A549 (cell line): ENCODE measurements around the gene GMPPB. TPM values are rescaled to one million over a fixed set of nuclear protein-coding genes. Genes with fewer than 3 reads are reported as not detected.

ENCODE experiments used
- ATAC-seq, 2 experiments: fragments of 200-7000 bp in 1 of 2; fragments of >200 bp in 1 of 2; cut with Nextera tagmentation in 1 of 2; cut with Tn5 transposase in 1 of 2; 3 replicates each; pipeline versions ENCODE4 v1.8.0 to v1.9.1; 2018 to 2020; ENCODE audit warnings: mild to moderate bottlenecking in 1 of 2, moderate library complexity in 1 of 2
- CTCF ChIA-PET: fragments of 300-600 bp; sonication (Branson Sonifier 250); formaldehyde crosslinking; extraction: SDS; loops from one replicate; lab custom pipeline; 2021; ENCODE audit warnings: antibody characterized with exemption, inconsistent platforms; lab: Yijun Ruan, JAX
- POLR2A ChIA-PET: fragments of 350-600 bp; formaldehyde crosslinking; extraction: SDS; loops from one replicate; lab custom pipeline; 2021; ENCODE audit warnings: antibody characterized with exemption, inconsistent platforms; lab: Yijun Ruan, JAX
- DNase-seq, 2 experiments: peaks; one replicate each; pipeline versions ENCODE4 v3.0.0 to v3.0.0-alpha.2; 2011 to 2016; ENCODE audit warnings: low read depth in 1 of 2, low spot score in 1 of 2
- FAIRE-seq: peaks from 2 replicates; lab custom pipeline; 2011; peaks lifted over from hg19 to GRCh38; lab: Jason Lieb, UNC
- H3K27ac ChIP-seq, 2 experiments: fragments of >200 bp; sonication (Bioruptor Twin); formaldehyde crosslinking; 3 replicates each; pipeline ENCODE4 v1.5.1; 2016 to 2017
- H3K4me1 ChIP-seq: fragments of >200 bp; sonication (Bioruptor Twin); formaldehyde crosslinking; 3 replicates; pipeline ENCODE4 v1.6.1; 2016
- H3K4me2 ChIP-seq: fragments of >200 bp; sonication (Bioruptor Twin); formaldehyde crosslinking; 3 replicates; pipeline ENCODE4 v1.6.1; 2016
- H3K4me3 ChIP-seq: fragments of >200 bp; sonication (Bioruptor Twin); formaldehyde crosslinking; 3 replicates; pipeline ENCODE4 v1.5.1; 2016
- H3K9me3 ChIP-seq: fragments of >200 bp; sonication (Bioruptor Twin); formaldehyde crosslinking; 3 replicates; pipeline ENCODE4 v1.6.1; 2016
- BHLHE40 ChIP-seq: IDR thresholded peaks from 2 replicates; pipeline ENCODE4 v1.6.1; 2012; ENCODE audit warnings: low read depth, low read length, inconsistent platforms
- CBX8 ChIP-seq: fragments of 200-600 bp; sonication (generic); IDR thresholded peaks from 2 replicates; pipeline ENCODE4 v1.6.1; 2016
- EHF ChIP-seq: fragments of 250-450 bp; sonication (Bioruptor Pico); IDR thresholded peaks from 2 replicates; pipeline ENCODE4 v1.5.0; 2020; ENCODE audit warnings: mild to moderate bottlenecking
- EHMT2 ChIP-seq: fragments of 200-600 bp; sonication (generic); IDR thresholded peaks from 2 replicates; pipeline ENCODE4 v1.6.1; 2016; ENCODE audit warnings: antibody characterized with exemption, low read depth, mild to moderate bottlenecking, moderate library complexity
- FOSL2 ChIP-seq, 2 experiments: fragments of 450-650 bp in 1 of 2; fragments of >200 bp in 1 of 2; sonication (Bioruptor Twin) in 1 of 2; formaldehyde crosslinking; IDR thresholded peaks; 2 replicates each; pipeline versions ENCODE4 v1.5.0 to v1.6.1; 2016 to 2020; ENCODE audit warnings: mild to moderate bottlenecking in 1 of 2, moderate library complexity in 1 of 2
- FOXS1 ChIP-seq: fragments of 250-450 bp; sonication (Bioruptor Pico); IDR thresholded peaks from 2 replicates; pipeline ENCODE4 v1.5.0; 2020; ENCODE audit warnings: mild to moderate bottlenecking, moderate library complexity
- GATA3 ChIP-seq: IDR thresholded peaks from 2 replicates; pipeline ENCODE4 v1.6.1; 2012; ENCODE audit warnings: borderline replicate concordance
- HMGXB4 ChIP-seq: fragments of 250-450 bp; sonication (Bioruptor Pico); IDR thresholded peaks from 2 replicates; pipeline ENCODE4 v1.5.0; 2021; ENCODE audit warnings: mild to moderate bottlenecking, moderate library complexity, borderline replicate concordance
- HOXB5 ChIP-seq: fragments of 250-450 bp; sonication (Bioruptor Pico); IDR thresholded peaks from 2 replicates; pipeline ENCODE4 v1.5.0; 2020; ENCODE audit warnings: mild to moderate bottlenecking, moderate library complexity
- JUN ChIP-seq, 2 experiments: fragments of >200 bp; sonication (Bioruptor Twin); formaldehyde crosslinking; IDR thresholded peaks; 2 replicates in 1 of 2; 3 replicates in 1 of 2; pipeline ENCODE4 v1.6.1; 2016 to 2017
- MYC ChIP-seq: IDR thresholded peaks from 2 replicates; pipeline ENCODE4 v1.6.1; 2012; ENCODE audit warnings: mild to moderate bottlenecking, inconsistent platforms, low read length, improper control_type of control experiment, borderline replicate concordance
- NR3C1 ChIP-seq: fragments of >200 bp; sonication (Bioruptor Twin); formaldehyde crosslinking; IDR thresholded peaks from 3 replicates; pipeline ENCODE4 v1.6.1; 2017
- PHF8 ChIP-seq: fragments of 200-600 bp; sonication (generic); IDR thresholded peaks from 2 replicates; pipeline ENCODE4 v1.6.1; 2016; ENCODE audit warnings: low read depth, mild to moderate bottlenecking, antibody characterized with exemption, moderate library complexity, borderline replicate concordance
- RARB ChIP-seq: fragments of 250-450 bp; sonication (Bioruptor Pico); IDR thresholded peaks from 2 replicates; pipeline ENCODE4 v1.8.0; 2021; ENCODE audit warnings: mild to moderate bottlenecking, moderate library complexity
- SMC3 ChIP-seq: fragments of >200 bp; sonication (Bioruptor Twin); formaldehyde crosslinking; IDR thresholded peaks from 3 replicates; pipeline ENCODE4 v1.6.1; 2018; ENCODE audit warnings: inconsistent platforms
- SREBF2 ChIP-seq: fragments of 450-650 bp; IDR thresholded peaks from 2 replicates; pipeline ENCODE4 v1.6.1; 2014; ENCODE audit warnings: mild to moderate bottlenecking, moderate library complexity
- TP53 ChIP-seq: fragments of 250-450 bp; sonication (Bioruptor Pico); IDR thresholded peaks from 2 replicates; pipeline ENCODE4 v1.5.0; 2021; ENCODE audit warnings: mild to moderate bottlenecking, moderate library complexity
- USF2 ChIP-seq: fragments of 450-650 bp; IDR thresholded peaks from 2 replicates; pipeline ENCODE4 v1.6.1; 2014; ENCODE audit warnings: antibody characterized with exemption
- WGBS: methylation state at CpG from one replicate; pipeline ENCODE4 v1.1.6; 2017; ENCODE audit errors: missing lambda C conversion rate; 5-methylcytosine and 5-hydroxymethylcytosine counted together
- polyA plus RNA-seq, 4 experiments: library from polyadenylated mRNA; depleted of rRNA in 3 of 4; stranded (reverse); fragments of >200 nt; fragmentation: RNase III in 1 of 4; extraction: RNeasy Plus Mini Kit Qiagen cat#74134 plus additional on column Dnase treatment in 1 of 4; gene quantifications; 2 replicates in 3 of 4; 3 replicates in 1 of 4; pipeline ENCODE4 v1.2.3, GENCODE V29; 2011 to 2017
- TF ChIP-seq, protein P1 (sequence below): fragments of 150-350 bp; IDR thresholded peaks from 2 replicates; pipeline ENCODE4 v1.6.1; 2014; ENCODE audit warnings: low read depth, mild to moderate bottlenecking, low read length

Gene GMPPB
- polyA plus RNA-seq, 2 of the 4 experiments (the other 2 are of a cell fraction) = 12.9 to 24.1 TPM

- no peak overlapping the region for H3K27ac ChIP-seq
- no peak overlapping the region for H3K4me3 ChIP-seq
- FAIRE-seq = no peak
- CTCF ChIA-PET = interaction anchor here (0.5 to 5.0 kb wide), 13 partner anchors 9 to 227 kb away, joined by 3 to 44 read pairs (median 5); partner anchors contain the start of genes AMIGO3 and MON1A
- ATAC-seq = no peak
- no peak for DNase-seq
- no peaks in the 10 kb centered on the region for H3K4me1 ChIP-seq
- H3K9me3 ChIP-seq = no peaks in the 10 kb centered on the region
- POLR2A ChIA-PET = no interaction called here
- no peak for TF ChIP-seq HMGXB4 (CRISPR knock-in tag)
- TF ChIP-seq FOSL2 (IDR thresholded peaks at IDR 0.05) = no peak
- TF ChIP-seq FOSL2 (CRISPR knock-in tag; IDR thresholded peaks at IDR 0.05) = no peak
- TF ChIP-seq NR3C1 = no peak
- H3K4me2 ChIP-seq = no peak overlapping the region
- 65% methylated on average over 8 of the region's 11 CpGs for WGBS
These were observed 21.1 kb downstream of the GMPPB start for GRCh38 chr3:49702672-49703071.

DNA sequence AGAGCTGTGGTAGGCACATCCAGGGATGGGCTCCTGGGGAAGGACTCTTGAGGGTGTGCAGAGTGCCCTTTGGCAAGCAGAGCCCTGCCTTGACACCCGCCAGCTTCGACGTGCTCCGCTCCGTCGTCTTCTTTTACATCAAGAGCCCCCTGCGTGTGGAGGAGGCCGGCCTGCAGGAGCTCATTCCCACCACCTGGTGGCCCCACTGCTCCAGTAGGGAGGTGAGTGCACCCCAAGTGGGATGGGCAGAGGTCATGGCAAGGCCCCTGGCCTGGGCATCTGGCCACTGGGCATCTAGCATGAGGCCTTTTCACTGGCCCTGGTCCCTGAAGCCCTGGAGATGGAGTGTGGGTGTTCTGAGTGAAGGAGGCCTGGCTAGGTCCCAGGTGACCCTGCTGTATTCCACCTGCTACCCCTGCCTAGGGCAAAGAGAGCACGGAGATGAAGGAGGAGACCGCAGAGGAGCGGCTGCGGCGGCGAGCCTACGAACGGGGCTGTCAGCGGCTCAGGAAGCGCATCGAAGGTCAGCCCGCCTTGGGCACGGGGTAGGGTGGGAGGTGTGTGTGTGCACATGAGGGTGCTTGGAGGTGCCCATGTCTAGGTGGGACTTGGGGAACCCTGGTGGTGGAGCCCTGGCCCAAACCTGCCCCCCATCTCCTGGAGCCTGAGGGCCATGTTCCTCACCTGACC lies 22.2 kb downstream of the GMPPB start:
- FAIRE-seq = no peak
- no peak for DNase-seq
- WGBS = 87% methylated on average over 21 of the region's 21 CpGs
- TF ChIP-seq BHLHE40 (no peak), SMC3 (no peak), TP53 (CRISPR knock-in tag) (no peak), EHF (CRISPR knock-in tag) (no peak), SREBF2 (no peak), USF2 (no peak), GATA3 (no peak), JUN (IDR thresholded peaks at IDR 0.05) (no peak), MYC (no peak), CBX8 (no peak), EHMT2 (no peak)
- TF ChIP-seq, protein P1, sequence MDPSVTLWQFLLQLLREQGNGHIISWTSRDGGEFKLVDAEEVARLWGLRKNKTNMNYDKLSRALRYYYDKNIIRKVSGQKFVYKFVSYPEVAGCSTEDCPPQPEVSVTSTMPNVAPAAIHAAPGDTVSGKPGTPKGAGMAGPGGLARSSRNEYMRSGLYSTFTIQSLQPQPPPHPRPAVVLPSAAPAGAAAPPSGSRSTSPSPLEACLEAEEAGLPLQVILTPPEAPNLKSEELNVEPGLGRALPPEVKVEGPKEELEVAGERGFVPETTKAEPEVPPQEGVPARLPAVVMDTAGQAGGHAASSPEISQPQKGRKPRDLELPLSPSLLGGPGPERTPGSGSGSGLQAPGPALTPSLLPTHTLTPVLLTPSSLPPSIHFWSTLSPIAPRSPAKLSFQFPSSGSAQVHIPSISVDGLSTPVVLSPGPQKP = no peak
- no peaks in the 10 kb centered on the region for H3K4me1 ChIP-seq
- H3K27ac ChIP-seq = no peak overlapping the region
- POLR2A ChIA-PET = no interaction called here
- CTCF ChIA-PET = interaction anchor here (0.5 to 5.0 kb wide), 15 partner anchors 10 to 205 kb away, joined by 3 to 44 read pairs (median 5); partner anchors contain the start of gene AMIGO3
- ATAC-seq = peak in 1 of 2 experiments; percentile 60; a peak in 3 of 6 replicates
- no peak overlapping the region for H3K4me3 ChIP-seq
- no peak overlapping the region for H3K4me2 ChIP-seq
- no peaks in the 10 kb centered on the region for H3K9me3 ChIP-seq

- DNase-seq = no peak
- TF ChIP-seq RARB (CRISPR knock-in tag) = no peak
- no peak for TF ChIP-seq PHF8
- TF ChIP-seq FOSL2 (IDR thresholded peaks at IDR 0.05) = no peak
- no peak for TF ChIP-seq FOSL2 (CRISPR knock-in tag; IDR thresholded peaks at IDR 0.05)
- TF ChIP-seq FOXS1 (CRISPR knock-in tag) = no peak
- no peak for TF ChIP-seq HOXB5 (CRISPR knock-in tag)
- no peaks in the 10 kb centered on the region for H3K4me1 ChIP-seq
- no peak overlapping the region for H3K4me2 ChIP-seq
- WGBS = 76% methylated on average over 11 of the region's 13 CpGs
- CTCF ChIA-PET = interaction anchor here (0.7 to 5.0 kb wide), 13 partner anchors 11 to 206 kb away, joined by 3 to 44 read pairs (median 5); partner anchors contain the start of genes AMIGO3, MST1 and RNF123
- no peak overlapping the region for H3K27ac ChIP-seq
- no peak for FAIRE-seq
- H3K9me3 ChIP-seq = no peaks in the 10 kb centered on the region
- ATAC-seq = 0 out of 6 replicates have a peak, but pooled peaks of 1 of the 2 experiments have one; percentile 12
- POLR2A ChIA-PET = no interaction called here
- H3K4me3 ChIP-seq = no peak overlapping the region
These were observed 23.2 kb downstream of the GMPPB start for GRCh38 chr3:49700453-49701128.
